IMR-90 (cell line): ENCODE data around the gene PALS1. TPM values are rescaled to one million over a fixed set of nuclear protein-coding genes. Genes with fewer than 3 reads are reported as not detected.

ENCODE experiments used
- ATAC-seq: fragments of 200-7000 bp; cut with Tn5 transposase; 2 replicates; pipeline ENCODE4 v1.9.1; 2020; ENCODE audit warnings: low read depth, mild to moderate bottlenecking, moderate library complexity
- BruUV-seq: library from RNA; stranded (reverse); fragments of 400-500 nt; replicated peaks from 2 replicates; lab custom pipeline; 2021; lab: Mats Ljungman, UMichigan
- CTCF ChIA-PET: fragments of 300-600 bp; formaldehyde crosslinking; extraction: SDS; loops from one replicate; lab custom pipeline; 2021; ENCODE audit warnings: antibody characterized with exemption; lab: Yijun Ruan, JAX
- POLR2A ChIA-PET: fragments of 300-600 bp; sonication (Branson Sonifier 250); formaldehyde crosslinking; loops from one replicate; lab custom pipeline; 2022; ENCODE audit warnings: antibody characterized with exemption; ENCODE audit not compliant: unreplicated experiment; lab: Charles Lee
- DNase-seq: peaks from one replicate; pipeline ENCODE4 v3.0.0; 2013
- H2AFZ ChIP-seq: replicated peaks from 2 replicates; pipeline ENCODE3; 2013; ENCODE audit warnings: low read length, mild to moderate bottlenecking; ENCODE audit not compliant: poor library complexity
- H2AK5ac ChIP-seq: 2 replicates; pipeline ENCODE4 v1.6.1; 2013; ENCODE audit warnings: low read depth, low read length, inconsistent platforms
- H2AK9ac ChIP-seq: replicated peaks from 2 replicates; pipeline ENCODE3; 2013; ENCODE audit warnings: mild to moderate bottlenecking, low read depth, low read length, moderate library complexity; ENCODE audit not compliant: poor library complexity
- H2BK120ac ChIP-seq: 2 replicates; pipeline ENCODE4 v1.6.1; 2013; ENCODE audit warnings: low read depth, low read length, inconsistent platforms
- H2BK15ac ChIP-seq: 3 replicates; pipeline ENCODE4 v1.6.1; 2013; ENCODE audit warnings: low read depth, low read length, inconsistent platforms
- H2BK20ac ChIP-seq: 2 replicates; pipeline ENCODE4 v1.6.1; 2013; ENCODE audit warnings: low read depth, mild to moderate bottlenecking, inconsistent platforms, low read length, moderate library complexity
- H2BK5ac ChIP-seq: 2 replicates; pipeline ENCODE4 v1.6.1; 2013; ENCODE audit warnings: mild to moderate bottlenecking, low read depth, low read length, inconsistent platforms; ENCODE audit not compliant: poor library complexity, severe bottlenecking
- H3K14ac ChIP-seq: replicated peaks from 2 replicates; pipeline ENCODE4 v1.6.1; 2013; ENCODE audit warnings: low read depth, low read length, inconsistent platforms
- H3K18ac ChIP-seq: 2 replicates; pipeline ENCODE4 v1.6.1; 2013; ENCODE audit warnings: low read depth, low read length, control low read depth
- H3K23ac ChIP-seq: 2 replicates; pipeline ENCODE4 v1.6.1; 2013; ENCODE audit warnings: low read depth, low read length, inconsistent platforms
- H3K27ac ChIP-seq: 2 replicates; pipeline ENCODE4 v1.5.1; 2013; ENCODE audit warnings: mild to moderate bottlenecking, control low read depth, low read length; ENCODE audit not compliant: insufficient read depth
- H3K27me3 ChIP-seq: 2 replicates; pipeline ENCODE4 v1.6.1; 2013; ENCODE audit warnings: low read length; ENCODE audit not compliant: control insufficient read depth, insufficient read depth
- H3K36me3 ChIP-seq: 2 replicates; pipeline ENCODE4 v1.6.1; 2013; ENCODE audit warnings: low read length, mixed read lengths; ENCODE audit not compliant: control insufficient read depth, insufficient read depth
- H3K4ac ChIP-seq: 2 replicates; pipeline ENCODE4 v1.6.1; 2013; ENCODE audit warnings: low read depth, low read length, inconsistent platforms
- H3K4me1 ChIP-seq: 2 replicates; pipeline ENCODE4 v1.6.1; 2013; ENCODE audit warnings: low read length, mixed read lengths; ENCODE audit not compliant: control insufficient read depth, insufficient read depth
- H3K4me2 ChIP-seq: 2 replicates; pipeline ENCODE4 v1.6.1; 2013; ENCODE audit warnings: low read depth, mild to moderate bottlenecking, control low read depth, low read length, moderate library complexity
- H3K4me3 ChIP-seq: 2 replicates; pipeline ENCODE4 v1.5.1; 2013; ENCODE audit warnings: low read depth, mild to moderate bottlenecking, control low read depth, low read length, moderate library complexity; ENCODE audit not compliant: insufficient read depth
- H3K56ac ChIP-seq: 2 replicates; pipeline ENCODE4 v1.6.1; 2013; ENCODE audit warnings: low read length, inconsistent platforms; ENCODE audit not compliant: insufficient read depth; ENCODE audit errors: extremely low read depth
- H3K79me1 ChIP-seq, 2 experiments: 2 replicates each; pipeline ENCODE4 v1.6.1; 2013; ENCODE audit warnings: low read length in 2 of 2, inconsistent platforms in 1 of 2, low read depth in 1 of 2
- H3K9ac ChIP-seq: 2 replicates; pipeline ENCODE4 v1.6.1; 2013; ENCODE audit warnings: low read depth, low read length, control low read depth
- H3K9me1 ChIP-seq: 2 replicates; pipeline ENCODE4 v1.6.1; 2013; ENCODE audit warnings: low read length, inconsistent platforms; ENCODE audit not compliant: insufficient read depth
- H3K9me3 ChIP-seq: 2 replicates; pipeline ENCODE4 v1.6.1; 2013; ENCODE audit warnings: low read length; ENCODE audit not compliant: control insufficient read depth, insufficient read depth
- H4K20me1 ChIP-seq: 2 replicates; pipeline ENCODE4 v1.6.1; 2013; ENCODE audit warnings: low read length, inconsistent platforms; ENCODE audit not compliant: insufficient read depth
- H4K5ac ChIP-seq: 2 replicates; pipeline ENCODE4 v1.6.1; 2013; ENCODE audit warnings: mild to moderate bottlenecking, low read depth, low read length, control low read depth
- H4K8ac ChIP-seq, 2 experiments: 2 replicates each; pipeline ENCODE4 v1.6.1; 2013; ENCODE audit warnings: low read depth in 2 of 2, low read length in 2 of 2, control low read depth in 1 of 2, inconsistent platforms in 1 of 2
- H4K91ac ChIP-seq: 2 replicates; pipeline ENCODE4 v1.6.1; 2013; ENCODE audit warnings: low read depth, low read length, inconsistent platforms; ENCODE audit not compliant: insufficient read depth
- BHLHE40 ChIP-seq: fragments of 150-350 bp; IDR thresholded peaks from 2 replicates; pipeline ENCODE4 v1.6.1; 2016; ENCODE audit warnings: mild to moderate bottlenecking, low read depth, low read length
- CEBPB ChIP-seq: IDR thresholded peaks from 2 replicates; pipeline ENCODE4 v1.6.1; 2012; ENCODE audit warnings: low read depth, low read length, improper control_type of control experiment
- CHD1 ChIP-seq: IDR thresholded peaks from 2 replicates; pipeline ENCODE4 v1.6.1; 2012; ENCODE audit warnings: low read depth, low read length, improper control_type of control experiment
- CTCF ChIP-seq: conservative IDR thresholded peaks from 2 replicates; pipeline ENCODE4 v1.5.1; 2012; ENCODE audit warnings: mild to moderate bottlenecking, low read depth, low read length, improper control_type of control experiment
- ELK1 ChIP-seq: fragments of 150-350 bp; IDR thresholded peaks from 2 replicates; pipeline ENCODE4 v1.6.1; 2016; ENCODE audit warnings: low read depth, mild to moderate bottlenecking, low read length, moderate library complexity, borderline replicate concordance
- FOS ChIP-seq: fragments of 150-350 bp; IDR thresholded peaks from 2 replicates; pipeline ENCODE4 v1.6.1; 2016; ENCODE audit warnings: low read depth, low read length
- MAFK ChIP-seq: IDR thresholded peaks from 2 replicates; pipeline ENCODE4 v1.6.1; 2012; ENCODE audit warnings: low read depth, low read length, improper control_type of control experiment
- MAZ ChIP-seq: IDR thresholded peaks from 2 replicates; pipeline ENCODE4 v1.6.1; 2012; ENCODE audit warnings: low read depth, mild to moderate bottlenecking, low read length, improper control_type of control experiment, moderate library complexity, borderline replicate concordance
- MXI1 ChIP-seq: IDR thresholded peaks from 2 replicates; pipeline ENCODE4 v1.6.1; 2012; ENCODE audit warnings: low read depth, mild to moderate bottlenecking, low read length, moderate library complexity, borderline replicate concordance
- NFE2L2 ChIP-seq: fragments of 150-350 bp; IDR thresholded peaks from 2 replicates; pipeline ENCODE4 v1.6.1; 2016; ENCODE audit warnings: low read depth, mild to moderate bottlenecking, low read length
- POLR2A ChIP-seq: IDR thresholded peaks from 2 replicates; pipeline ENCODE4 v1.6.1; 2012; ENCODE audit warnings: mild to moderate bottlenecking, low read depth, low read length
- RAD21 ChIP-seq: IDR thresholded peaks from 2 replicates; pipeline ENCODE4 v1.6.1; 2012; ENCODE audit warnings: low read length, improper control_type of control experiment
- RCOR1 ChIP-seq: IDR thresholded peaks from 2 replicates; pipeline ENCODE4 v1.6.1; 2012; ENCODE audit warnings: mild to moderate bottlenecking, low read length, improper control_type of control experiment; ENCODE audit not compliant: insufficient replicate concordance
- RFX5 ChIP-seq: IDR thresholded peaks from 2 replicates; pipeline ENCODE4 v1.8.0; 2012; ENCODE audit warnings: low read depth, mild to moderate bottlenecking, low read length, moderate library complexity
- SMC3 ChIP-seq: fragments of 150-350 bp; IDR thresholded peaks from 2 replicates; pipeline ENCODE4 v1.6.1; 2016; ENCODE audit warnings: low read depth, mild to moderate bottlenecking, antibody characterized with exemption, low read length, moderate library complexity
- USF2 ChIP-seq: fragments of 150-350 bp; IDR thresholded peaks from 2 replicates; pipeline ENCODE4 v1.6.1; 2017; ENCODE audit warnings: mild to moderate bottlenecking, antibody characterized with exemption, low read length, low read depth
- dilution Hi-C: fragments of 300-500 bp; cut with HindIII; formaldehyde crosslinking; loops from one replicate; pipeline ENCODE4 v1.14.3; 2018; ENCODE audit warnings: low sequenced_read_pairs; ENCODE audit not compliant: unreplicated experiment
- in situ Hi-C: fragments of 300-500 bp; cut with MboI; formaldehyde crosslinking; loops from 3 replicates; pipeline ENCODE4 v1.14.3; 2019; ENCODE audit warnings: low sequenced_read_pairs, inconsistent platforms, mixed read lengths
- intact Hi-C: fragments of 100-400 bp; cut with micrococcal nuclease; formaldehyde crosslinking; loops from 2 replicates; pipeline ENCODE4 v1.10.0; 2022
- polyA plus RNA-seq, 3 experiments: library from polyadenylated mRNA; depleted of rRNA; stranded (reverse); fragments of >200 nt; gene quantifications; 2 replicates each; pipeline ENCODE4 v1.2.3, GENCODE V29; 2012; ENCODE audit warnings: low replicate concordance in 1 of 3
- total RNA-seq: library from RNA; depleted of rRNA; stranded (reverse); fragments of >200 nt; gene quantifications from 2 replicates; pipeline ENCODE4 v1.2.3, GENCODE V29; 2012

The PALS1 gene
- total and polyA plus RNA-seq, 2 of the 4 experiments (the other 2 are of a cell fraction): 17.7 to 40.1 TPM

DNA sequence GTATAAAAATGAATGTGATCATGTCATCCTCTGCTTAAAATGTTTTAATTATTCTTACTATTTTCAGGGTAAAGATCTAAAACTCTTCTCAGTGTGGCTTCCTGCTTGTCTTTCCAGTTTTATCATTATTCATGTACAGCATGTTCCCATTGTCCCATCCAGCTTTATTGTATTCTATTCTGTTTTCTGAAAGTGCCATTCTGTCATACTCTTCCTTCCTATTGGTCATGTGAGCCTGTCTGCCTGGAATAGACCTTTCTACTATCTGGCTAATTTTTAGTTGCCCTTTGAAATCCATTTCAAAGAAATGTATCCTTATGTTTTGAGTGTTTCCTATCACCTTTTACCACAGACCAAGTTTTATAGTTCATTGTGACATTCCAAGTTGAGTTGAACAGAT is 34.9 kb downstream of the PALS1 start:
- Histone ChIP-seq H2AK5ac (no peak overlapping the region), H2AK9ac (no peak overlapping the region), H2BK120ac (no peak overlapping the region), H4K91ac (no peak overlapping the region), H3K4me1 (no peaks in the 10 kb centered on the region), H2BK15ac (no peak overlapping the region), H3K18ac (no peak overlapping the region), H3K9ac (no peak overlapping the region), H3K9me1 (peaks cover 6% of the 10 kb centered on the region; the same call in 1 of the 2 replicates), H4K5ac (no peak overlapping the region), H2AFZ (no peak overlapping the region), H3K14ac (no peak overlapping the region), H3K4ac (no peak overlapping the region), H3K56ac (no peak overlapping the region), H3K4me3 (no peak overlapping the region), H3K23ac (no peak overlapping the region), H3K4me2 (no peak overlapping the region), H4K8ac (no peak overlapping the region), H2BK5ac (no peak overlapping the region), H2BK20ac (no peak overlapping the region), H3K79me1 (peaks cover 23 to 45% of the 10 kb centered on the region in 2 experiments), H3K36me3 (peaks cover 6% of the 10 kb centered on the region), H3K27ac (no peak overlapping the region), H3K27me3 (no peaks in the 10 kb centered on the region), H3K9me3 (no peaks in the 10 kb centered on the region), H4K20me1 (peaks cover 3% of the 10 kb centered on the region; the same call in 1 of the 2 replicates)
- no peak for ATAC-seq
- DNase-seq: no peak
- TF ChIP-seq POLR2A (no peak), USF2 (no peak), NFE2L2 (no peak), MAZ (no peak), CHD1 (no peak), RFX5 (no peak), BHLHE40 (no peak), RCOR1 (no peak), FOS (no peak), CEBPB (no peak), MXI1 (no peak), MAFK (no peak), RAD21 (no peak), CTCF (no peak), SMC3 (no peak), ELK1 (no peak)
- POLR2A ChIA-PET: interaction anchor here (0.6 kb wide), 1 partner anchor 1870 kb away, joined by 3 read pairs; no protein-coding TSS in a partner anchor
- CTCF ChIA-PET: interaction anchor here (1.3 to 2.1 kb wide), 2 partner anchors 10 to 109 kb away, joined by 3 to 8 read pairs; no protein-coding TSS in a partner anchor
- intact Hi-C loops (no loop called here), in situ Hi-C loops (loop anchor here (5.0 to 25.0 kb wide), 3 partner anchors 114 to 764 kb away; partner anchors contain the start of gene GPHN), dilution Hi-C loops (no loop called here)
- no TSS peak for BruUV-seq
